GM12891 (cell line): ENCODE data around the gene HIP1.
A peak's percentile ranks its signal among the peaks of the same experiment; 100 is the strongest.
"Not testable (repeated sequence)": the region's sequence is repeated elsewhere in the genome, so short reads cannot be mapped to it uniquely, and the experiment has no call there.

ENCODE experiments used
- DNase-seq: peaks from one replicate; pipeline ENCODE4 v3.0.0; 2011; ENCODE audit warnings: low spot score; ENCODE audit not compliant: insufficient read length
- FAIRE-seq: peaks from 2 replicates; lab custom pipeline; 2011; peaks lifted over from hg19 to GRCh38; lab: Jason Lieb, UNC
- PAX5 ChIP-seq: IDR thresholded peaks from 2 replicates; pipeline ENCODE4 v1.6.1; 2011; ENCODE audit warnings: low read length, moderate library complexity, mild to moderate bottlenecking; ENCODE audit not compliant: insufficient read depth, severe bottlenecking
- POLR2A ChIP-seq: IDR thresholded peaks from 2 replicates; pipeline ENCODE4 v1.6.1; 2011; ENCODE audit warnings: low read depth, low read length, control low read depth
- POLR2AphosphoS5 ChIP-seq: IDR thresholded peaks from 2 replicates; pipeline ENCODE4 v1.6.1; 2011; ENCODE audit warnings: low read depth, low read length, control low read depth
- POU2F2 ChIP-seq: IDR thresholded peaks from 2 replicates; pipeline ENCODE4 v1.6.1; 2011; ENCODE audit warnings: low read depth, mild to moderate bottlenecking, control low read depth, low read length, moderate library complexity
- SPI1 ChIP-seq: IDR thresholded peaks from 2 replicates; pipeline ENCODE4 v1.6.1; 2011; ENCODE audit warnings: low read depth, low read length, control low read depth
- TAF1 ChIP-seq: IDR thresholded peaks from 2 replicates; pipeline ENCODE4 v1.6.1; 2011; ENCODE audit warnings: low read depth, low read length, control low read depth

HIP1 gene

GRCh38 chr7:75533926-75534325 is 204.8 kb downstream of the HIP1 start:
- DNase-seq, result no peak
- no peak for TF ChIP-seq TAF1
- TF ChIP-seq SPI1, result no peak
- TF ChIP-seq POLR2A, result no peak
- TF ChIP-seq POU2F2, result no peak
- no peak for TF ChIP-seq PAX5
- no peak for FAIRE-seq

GRCh38 chr7:75532639-75533038 is 206.1 kb downstream of the HIP1 start:
- DNase-seq, result no peak
- TF ChIP-seq PAX5, result no peak
- no peak for FAIRE-seq

GRCh38 chr7:75531359-75531821 is 207.4 kb downstream of the HIP1 start:
- DNase-seq (no peak), FAIRE-seq (no peak)
- TF ChIP-seq POLR2AphosphoS5 (no peak), TAF1 (no peak)

GRCh38 chr7:75527224-75527722 is 211.5 kb downstream of the HIP1 start:
- not testable (repeated sequence) for DNase-seq, FAIRE-seq

GRCh38 chr7:75521727-75522126 is 217.0 kb downstream of the HIP1 start:
- FAIRE-seq, DNase-seq: not testable (repeated sequence)

GRCh38 chr7:75518842-75519241 is 219.9 kb downstream of the HIP1 start:
- not testable (repeated sequence) for FAIRE-seq

GRCh38 chr7:75509033-75509432 is 229.7 kb downstream of the HIP1 start:
- FAIRE-seq, DNase-seq: not testable (repeated sequence)

More at GRCh38 chr7:75518842-75519241, 219.9 kb downstream of the HIP1 start:
- not testable (repeated sequence) for DNase-seq

GRCh38 chr7:75492020-75492419 is 246.7 kb downstream of the HIP1 start, which contains the start of gene SPDYE5:
Gene SPDYE5, plus strand, starts transcription at chr7:75492320. Its CDS starts 1,728 bp downstream, at chr7:75494048.
- not testable (repeated sequence) for DNase-seq, FAIRE-seq

GRCh38 chr7:75485979-75486643 is 252.6 kb downstream of the HIP1 start, which contains the start of gene POM121C:
Gene POM121C, minus strand, starts transcription at chr7:75486299. Its CDS starts 44,803 bp downstream, at chr7:75441496.
- 0 out of 2 replicates have a peak, but pooled peaks have one; percentile 22 for TF ChIP-seq POU2F2
- TF ChIP-seq SPI1, result 0 out of 2 replicates have a peak, but pooled peaks have one; percentile 9
- peak; percentile 63; the same call in 1 of the 2 replicates for TF ChIP-seq POLR2AphosphoS5
- 0 out of 2 replicates have a peak, but pooled peaks have one; percentile 43 for TF ChIP-seq TAF1
- TF ChIP-seq POLR2A, result peak; percentile 38; the same call in 1 of the 2 replicates
- FAIRE-seq, result peak; percentile 43
- DNase-seq, result not testable (repeated sequence)

- not testable (repeated sequence) for DNase-seq, FAIRE-seq
These were observed 253.3 kb downstream of the HIP1 start for GRCh38 chr7:75485355-75485978.
